GM13976 (cell line): ENCODE data around the gene MTMR10.

Experiments used
- DNase-seq: peaks from one replicate; pipeline ENCODE4 v3.0.0; 2012; ENCODE audit warnings: low spot score
- CTCF ChIP-seq: IDR thresholded peaks from 2 replicates; pipeline ENCODE4 v1.5.1; 2012; ENCODE audit warnings: borderline replicate concordance, mild to moderate bottlenecking; ENCODE audit not compliant: insufficient read depth; ENCODE audit errors: extremely low read depth, missing control alignments, control extremely low read depth
- in situ Hi-C: fragments of 300-500 bp; cut with MboI; formaldehyde crosslinking; loops from one replicate; pipeline ENCODE4 v1.12.0; 2022; ENCODE audit warnings: low sequenced_read_pairs, mixed read lengths, inconsistent platforms; ENCODE audit not compliant: unreplicated experiment

The MTMR10 gene

GRCh38 chr15:31024979-31025378 is 33.6 kb upstream of the MTMR10 start:
- no peak for TF ChIP-seq CTCF
- DNase-seq = no peak
- in situ Hi-C loops = no loop called here

GRCh38 chr15:31024330-31024729 is 32.9 kb upstream of the MTMR10 start:
- no peak for TF ChIP-seq CTCF
- in situ Hi-C loops = no loop called here
- no peak for DNase-seq

GRCh38 chr15:31023841-31024240 is 32.4 kb upstream of the MTMR10 start:
- no peak for TF ChIP-seq CTCF
- DNase-seq = no peak
- in situ Hi-C loops = no loop called here

- TF ChIP-seq CTCF = no peak
- in situ Hi-C loops = no loop called here
- no peak for DNase-seq
These were observed 29.7 kb upstream of the MTMR10 start for GRCh38 chr15:31021067-31021665.

GRCh38 chr15:31020542-31020941 is 29.1 kb upstream of the MTMR10 start:
- TF ChIP-seq CTCF = no peak
- DNase-seq = no peak
- in situ Hi-C loops = no loop called here

GRCh38 chr15:31019986-31020385 is 28.6 kb upstream of the MTMR10 start:
- in situ Hi-C loops = no loop called here
- DNase-seq = no peak
- TF ChIP-seq CTCF = no peak
